Endothelial cell of umbilical vein (primary cell): ENCODE results near the gene HBS1L. TPM values are rescaled to one million over a fixed set of nuclear protein-coding genes. Genes with fewer than 3 reads are reported as not detected.

Experiments used
- BruUV-seq: library from RNA; stranded (reverse); fragments of 400-500 nt; replicated peaks from 2 replicates; lab custom pipeline; 2021; lab: Mats Ljungman, UMichigan
- CTCF ChIA-PET: fragments of 300-600, 350-600 bp; sonication (Branson Sonifier 250); formaldehyde crosslinking; loops from one replicate; lab custom pipeline; 2021; ENCODE audit warnings: antibody characterized with exemption, inconsistent platforms; lab: Charles Lee
- POLR2A ChIA-PET: fragments of 300-600, 350-600 bp; sonication (Branson Sonifier 250); formaldehyde crosslinking; loops from one replicate; lab custom pipeline; 2021; ENCODE audit warnings: antibody characterized with exemption, inconsistent platforms; lab: Charles Lee
- DNase-seq: peaks from one replicate; pipeline ENCODE4 v3.0.0-alpha.2; 2011; ENCODE audit warnings: low read depth, low spot score
- FAIRE-seq: peaks from 2 replicates; lab custom pipeline; 2011; peaks lifted over from hg19 to GRCh38; lab: Jason Lieb, UNC
- H2AFZ ChIP-seq: 2 replicates; pipeline ENCODE4 v1.6.0; 2012; ENCODE audit warnings: low read depth, low read length, control low read depth, inconsistent platforms
- H3K27ac ChIP-seq: 2 replicates; pipeline ENCODE4 v1.5.1; 2011; ENCODE audit warnings: low read depth, mild to moderate bottlenecking, control low read depth, low read length, moderate library complexity; ENCODE audit not compliant: insufficient read depth
- H3K27me3 ChIP-seq, 2 experiments: 2 replicates each; pipeline versions ENCODE4 v1.6.0 to v1.6.1; 2011; ENCODE audit warnings: low read length in 2 of 2, mixed read lengths in 1 of 2; ENCODE audit not compliant: control insufficient read depth in 2 of 2, insufficient read depth in 2 of 2
- H3K36me3 ChIP-seq, 2 experiments: 2 replicates in 1 of 2; 3 replicates in 1 of 2; pipeline ENCODE4 v1.5.1; 2011; ENCODE audit warnings: low read length in 2 of 2, mild to moderate bottlenecking in 1 of 2, moderate library complexity in 1 of 2; ENCODE audit not compliant: control insufficient read depth in 2 of 2, insufficient read depth in 2 of 2; ENCODE audit errors: extremely low read depth in 1 of 2
- H3K4me1 ChIP-seq: 3 replicates; pipeline ENCODE4 v1.5.1; 2011; ENCODE audit warnings: mild to moderate bottlenecking, low read length; ENCODE audit not compliant: control insufficient read depth, insufficient read depth; ENCODE audit errors: extremely low read depth
- H3K4me2 ChIP-seq: 2 replicates; pipeline ENCODE4 v1.6.1; 2011; ENCODE audit warnings: low read length, control low read depth, mixed read lengths; ENCODE audit not compliant: insufficient read depth
- H3K4me3 ChIP-seq, 3 experiments: fragments of 200-600 bp in 1 of 3; sonication (generic), shearing (Covaris generic) in 1 of 3; replicated peaks in 1 of 3; 2 replicates each; pipeline ENCODE4 v1.5.1; 2011 to 2016; ENCODE audit warnings: control low read depth in 3 of 3, low read length in 3 of 3, mild to moderate bottlenecking in 2 of 3, inconsistent platforms in 1 of 3, low read depth in 1 of 3, moderate library complexity in 1 of 3; ENCODE audit not compliant: insufficient read depth in 1 of 3
- H3K79me2 ChIP-seq: 2 replicates; pipeline ENCODE4 v1.6.0; 2012; ENCODE audit warnings: low read length, inconsistent platforms; ENCODE audit not compliant: control insufficient read depth, insufficient read depth
- H3K9ac ChIP-seq: replicated peaks from 2 replicates; pipeline ENCODE3; 2011; ENCODE audit warnings: low read length, control low read depth; ENCODE audit not compliant: insufficient read depth; ENCODE audit errors: extremely low read depth
- H3K9me1 ChIP-seq: replicated peaks from 3 replicates; pipeline ENCODE4 v1.6.0; 2011; ENCODE audit warnings: mild to moderate bottlenecking, low read length; ENCODE audit not compliant: control insufficient read depth, insufficient read depth; ENCODE audit errors: extremely low read depth
- H3K9me3 ChIP-seq: replicated peaks from 2 replicates; pipeline ENCODE4 v1.5.1; 2012; ENCODE audit warnings: low read length, inconsistent platforms; ENCODE audit not compliant: control insufficient read depth, insufficient read depth
- H4K20me1 ChIP-seq: replicated peaks from 2 replicates; pipeline ENCODE3; 2011; ENCODE audit warnings: mild to moderate bottlenecking, low read length; ENCODE audit not compliant: control insufficient read depth, insufficient read depth; ENCODE audit errors: extremely low read depth
- CTCF ChIP-seq, 2 donors: IDR thresholded peaks; 1 replicate in 1 of 2; 2 replicates in 1 of 2; pipeline ENCODE4 v1.5.1; 2011; ENCODE audit warnings: low read length in 2 of 2, mild to moderate bottlenecking in 2 of 2, moderate library complexity in 2 of 2, control low read depth in 1 of 2, inconsistent platforms in 1 of 2, low read depth in 1 of 2; ENCODE audit not compliant: insufficient read depth in 1 of 2; ENCODE audit errors: extremely low read depth in 1 of 2
- EZH2 ChIP-seq: IDR thresholded peaks from 2 replicates; pipeline ENCODE4 v1.6.1; 2012; ENCODE audit warnings: borderline replicate concordance, low read depth, mild to moderate bottlenecking, moderate library complexity, low read length, inconsistent platforms; ENCODE audit not compliant: severe bottlenecking
- FOS ChIP-seq: IDR thresholded peaks from 2 replicates; pipeline ENCODE4 v1.6.1; 2011; ENCODE audit warnings: mild to moderate bottlenecking, low read length, moderate library complexity, borderline replicate concordance; ENCODE audit not compliant: insufficient read depth
- GATA2 ChIP-seq: IDR thresholded peaks from 2 replicates; pipeline ENCODE4 v1.7.0; 2011; ENCODE audit warnings: low read depth, mild to moderate bottlenecking, moderate library complexity, mixed read lengths, low read length; ENCODE audit not compliant: insufficient read length, insufficient read depth
- JUN ChIP-seq: IDR thresholded peaks from 2 replicates; pipeline ENCODE4 v1.6.1; 2011; ENCODE audit warnings: borderline replicate concordance, low read depth; ENCODE audit not compliant: insufficient read length, insufficient read depth
- MAX ChIP-seq: IDR thresholded peaks from 2 replicates; pipeline ENCODE4 v1.6.1; 2011; ENCODE audit not compliant: insufficient read depth, insufficient read length
- MYC ChIP-seq: IDR thresholded peaks from one replicate; pipeline ENCODE4 v1.6.1; 2011; ENCODE audit warnings: mild to moderate bottlenecking, low read depth, low read length
- POLR2A ChIP-seq: IDR thresholded peaks from 2 replicates; pipeline ENCODE4 v1.6.1; 2012; ENCODE audit warnings: low read depth, mild to moderate bottlenecking, control low read depth, low read length
- POLR2AphosphoS5 ChIP-seq: IDR thresholded peaks from 2 replicates; pipeline ENCODE4 v1.6.1; 2012; ENCODE audit warnings: low read depth, mild to moderate bottlenecking, control low read depth, low read length, moderate library complexity; ENCODE audit not compliant: insufficient read depth
- dilution Hi-C: fragments of 300-500 bp; cut with MboI; formaldehyde crosslinking; loops from one replicate; pipeline ENCODE4 v1.15.0; 2019; ENCODE audit warnings: low sequenced_read_pairs; ENCODE audit not compliant: extremely low pct_ligation_motif_present
- intact Hi-C: fragments of 100-400 bp; cut with micrococcal nuclease; formaldehyde crosslinking; loops from one replicate; pipeline ENCODE4 v1.10.0; 2022
- polyA plus RNA-seq, 4 experiments: library from polyadenylated mRNA; depleted of rRNA in 3 of 4; stranded (reverse) in 3 of 4; unstranded in 1 of 4; fragments of >200 nt; gene quantifications; 2 replicates each; pipeline versions ENCODE4 v1.2.1 to v1.2.3, GENCODE V29; 2011 to 2012; ENCODE audit warnings: missing spikeins in 1 of 4
- total RNA-seq: library from RNA; stranded (reverse); gene quantifications from 2 replicates; pipeline ENCODE4 v1.2.3, GENCODE V29; 2021

HBS1L gene
- total and polyA plus RNA-seq, 2 donors (not counting 3 experiments of a cell fraction or from before 2014, with no cell fraction given), result 23.7 to 74.6 TPM

DNA sequence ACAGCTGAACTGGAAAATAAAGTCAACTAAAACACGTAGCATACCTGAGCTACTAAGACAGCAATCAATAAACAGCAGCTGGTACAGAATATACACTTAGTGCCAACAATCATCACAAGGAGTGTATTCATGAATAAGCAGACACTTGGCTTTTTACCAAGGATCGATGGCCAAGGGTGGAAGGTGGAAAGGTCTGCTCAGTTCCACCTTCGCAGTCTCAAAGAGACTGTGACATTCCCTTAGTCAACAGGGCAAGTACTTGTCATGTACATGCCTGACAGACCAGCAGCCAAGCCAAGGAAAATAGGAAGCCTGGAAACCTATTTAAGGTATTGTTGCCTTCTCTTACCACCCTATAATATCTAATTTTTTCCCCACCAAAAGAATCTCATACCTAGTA is 21.4 kb downstream of the HBS1L start:
- Histone ChIP-seq H3K27me3 (no peaks in the 10 kb centered on the region), H3K27ac (no peak overlapping the region), H3K4me1 (no peaks in the 10 kb centered on the region), H3K79me2 (peaks cover 10% of the 10 kb centered on the region), H3K4me2 (no peak overlapping the region), H3K9me3 (no peaks in the 10 kb centered on the region), H3K9me1 (no peaks in the 10 kb centered on the region), H3K9ac (no peak overlapping the region), H4K20me1 (peaks cover 3% of the 10 kb centered on the region), H2AFZ (no peak overlapping the region), H3K36me3 (peaks cover 3 to 7% of the 10 kb centered on the region in 2 experiments), H3K4me3 (no peak overlapping the region)
- intact Hi-C loops, result no loop called here
- TF ChIP-seq GATA2 (no peak), MYC (no peak), POLR2AphosphoS5 (no peak), POLR2A (no peak), JUN (no peak), MAX (no peak), CTCF (IDR thresholded peaks at IDR 0.05; ENCODE audit: extremely low read depth in 1 of 2, insufficient read depth in 1 of 2, low read depth in 1 of 2, low read length in 2 of 2) (no peak), FOS (no peak), EZH2 (no peak)
- FAIRE-seq (no peak), DNase-seq (no peak)
- dilution Hi-C loops, result no loop called here
- BruUV-seq, result no TSS peak
- ChIA-PET POLR2A (no interaction called here), CTCF (no interaction called here)
